Spleen (tissue), 11 donors: ENCODE results near the gene RFX4. TPM values are rescaled to one million over a fixed set of nuclear protein-coding genes. Genes with fewer than 3 reads are reported as not detected.

ENCODE experiments used
- DNase-seq: peaks from one replicate; pipeline ENCODE4 v3.0.0-alpha.2; 2020
- H3K27ac ChIP-seq, 8 donors: fragments of 200-600 bp; sonication (generic) in 7 of 8; 1 replicate in 4 of 8; 2 replicates in 4 of 8; pipeline versions ENCODE4 v1.5.0 to v1.8.0; 2016 to 2021; ENCODE audit warnings: inconsistent platforms in 4 of 8, mild to moderate bottlenecking in 4 of 8, moderate library complexity in 1 of 8
- H3K27me3 ChIP-seq, 7 donors: fragments of 200-600 bp; sonication (generic) in 6 of 7; replicated peaks in 1 of 7; 1 replicate in 4 of 7; 2 replicates in 3 of 7; pipeline versions ENCODE4 v1.5.0 to v1.8.0; 2016 to 2021; ENCODE audit warnings: inconsistent platforms in 3 of 7, mild to moderate bottlenecking in 1 of 7
- H3K36me3 ChIP-seq, 6 donors: fragments of 200-600 bp; sonication (generic) in 5 of 6; 1 replicate in 4 of 6; 2 replicates in 2 of 6; pipeline versions ENCODE4 v1.5.0 to v1.8.0; 2016 to 2021; ENCODE audit warnings: inconsistent platforms in 2 of 6
- H3K4me1 ChIP-seq, 6 donors: fragments of 200-600 bp; sonication (generic) in 5 of 6; 1 replicate in 3 of 6; 2 replicates in 3 of 6; pipeline versions ENCODE4 v1.5.0 to v1.8.0; 2016 to 2021; ENCODE audit warnings: inconsistent platforms in 3 of 6
- H3K4me3 ChIP-seq, 8 donors: fragments of 200-600 bp; sonication (generic) in 7 of 8; 1 replicate in 4 of 8; 2 replicates in 4 of 8; pipeline versions ENCODE4 v1.5.0 to v1.8.0; 2016 to 2021; ENCODE audit warnings: inconsistent platforms in 4 of 8, mild to moderate bottlenecking in 4 of 8, moderate library complexity in 2 of 8
- H3K9me3 ChIP-seq, 8 donors: fragments of 200-600 bp; sonication (generic) in 7 of 8; 1 replicate in 4 of 8; 2 replicates in 4 of 8; pipeline versions ENCODE4 v1.5.0 to v1.8.0; 2016 to 2021; ENCODE audit warnings: inconsistent platforms in 4 of 8
- CTCF ChIP-seq, 11 experiments: fragments of 200-600 bp in 7 of 11; fragments of 450-650 bp in 4 of 11; sonication (generic) in 4 of 11; IDR thresholded peaks in 8 of 11; conservative IDR thresholded peaks in 3 of 11; 1 replicate in 7 of 11; 2 replicates in 4 of 11; pipeline versions ENCODE4 v1.4.0 to v1.8.0; 2016 to 2021; ENCODE audit warnings: antibody characterized with exemption in 11 of 11, inconsistent platforms in 4 of 11, mild to moderate bottlenecking in 1 of 11
- POLR2A ChIP-seq, 3 donors: fragments of 450-650 bp; IDR thresholded peaks; one replicate each; pipeline ENCODE4 v1.5.1; 2017; ENCODE audit warnings: antibody characterized with exemption in 3 of 3, mild to moderate bottlenecking in 1 of 3
- POLR2AphosphoS5 ChIP-seq, 3 donors: sonication (generic); formaldehyde crosslinking; IDR thresholded peaks; one replicate each; pipeline ENCODE4 v1.5.1; 2017; ENCODE audit warnings: antibody characterized with exemption in 3 of 3
- WGBS, 5 donors: extraction: QIAGEN DNeasy Blood & Tissue Kit in 3 of 5; methylation state at CpG; one replicate each; pipeline versions ENCODE4 v1.1.5 to v1.1.7; 2013 to 2018; 5-methylcytosine and 5-hydroxymethylcytosine counted together
- intact Hi-C: fragments of 100-400 bp; cut with DNase I; formaldehyde crosslinking; loops from one replicate; pipeline ENCODE4 v1.15.0; 2023; ENCODE audit warnings: low total_unique reads
- polyA plus RNA-seq, 3 donors: library from polyadenylated mRNA; stranded (reverse); fragments of 200-250 nt; gene quantifications; one replicate each; pipeline ENCODE4 v1.2.1, GENCODE V29; 2013
- total RNA-seq, 7 donors: library from RNA; depleted of rRNA in 3 of 7; stranded (reverse); fragments of >200 nt in 3 of 7; fragmentation: NEBNext Ultra II Directional in 4 of 7; extraction: Animal tissue kit (Norgen Biotek cat#: 25700) in 4 of 7; gene quantifications; one replicate each; pipeline versions ENCODE4 v1.1.0 to v1.2.1, GENCODE V29; 2016 to 2021
- donor health status: healthy with polysubstance abuse.
- donor health status: DM: no; HTN: no; CAD: no; lungs with moderate emphysema.
- donor health status: DM: no; HTN: no; CAD: no.
- donor health status: Bipolar disorder and iron deficiency.
- donor health status: healthy.
- donor health status: DM: no; HTN: no; CAD: no.
- donor health status: DM: yes; HTN: yes; CAD: no.

RFX4 gene
- total and polyA plus RNA-seq, 10 donors = not detected

- DNase-seq = no peak
- Histone ChIP-seq H3K36me3 (no peaks in the 10 kb centered on the region), H3K27me3 (peaks cover 8 to 100% (median 100%) of the 10 kb centered on the region in 7 donors), H3K9me3 (no peaks in the 10 kb centered on the region), H3K4me3 (peak overlapping the region; percentile 1 to 60 (median 24)), H3K27ac (no peak overlapping the region), H3K4me1 (peaks cover 25 to 71% (median 53%) of the 10 kb centered on the region in 6 donors)
- intact Hi-C loops = no loop called here
- TF ChIP-seq CTCF (IDR thresholded peaks at IDR 0.05 in 8 of 11, conservative IDR thresholded peaks at IDR 0.05 in 3 of 11) (no peak), POLR2AphosphoS5 (IDR thresholded peaks at IDR 0.05) (no peak), POLR2A (IDR thresholded peaks at IDR 0.05) (no peak)
- WGBS, 5 donors = 2 to 5% (median 3%) methylated on average over 35 to 60 of the region's 60 CpGs
These were observed 669 bp downstream of the RFX4 start for GRCh38 chr12:106583242-106584103.

GRCh38 chr12:106584104-106585064 is 1.6 kb downstream of the RFX4 start:
- intact Hi-C loops = no loop called here
- TF ChIP-seq POLR2A (IDR thresholded peaks at IDR 0.05) (no peak), POLR2AphosphoS5 (IDR thresholded peaks at IDR 0.05) (no peak), CTCF (IDR thresholded peaks at IDR 0.05 in 8 of 11, conservative IDR thresholded peaks at IDR 0.05 in 3 of 11) (no peak)
- peak overlapping the region in 4 of 8 donors; percentile 1 to 60 (median 30) for H3K4me3 ChIP-seq
- WGBS, 5 donors = 4 to 8% (median 6%) methylated on average over 34 to 41 of the region's 41 CpGs
- H3K27ac ChIP-seq = no peak overlapping the region
- DNase-seq = no peak
- H3K27me3 ChIP-seq = peaks cover 8 to 100% (median 100%) of the 10 kb centered on the region in 7 donors
- H3K9me3 ChIP-seq = no peaks in the 10 kb centered on the region
- H3K4me1 ChIP-seq = peaks cover 25 to 71% (median 53%) of the 10 kb centered on the region in 6 donors
- no peaks in the 10 kb centered on the region for H3K36me3 ChIP-seq

GRCh38 chr12:106585105-106585520 is 2.3 kb downstream of the RFX4 start:
- H3K4me3 ChIP-seq = no peak overlapping the region
- intact Hi-C loops = no loop called here
- TF ChIP-seq POLR2A (IDR thresholded peaks at IDR 0.05) = no peak
- TF ChIP-seq POLR2AphosphoS5 (IDR thresholded peaks at IDR 0.05) = no peak
- no peak for TF ChIP-seq CTCF (IDR thresholded peaks at IDR 0.05 in 8 of 11, conservative IDR thresholded peaks at IDR 0.05 in 3 of 11)
- H3K27me3 ChIP-seq = peaks cover 8 to 100% (median 99%) of the 10 kb centered on the region in 7 donors
- WGBS, 5 donors = 4 to 12% (median 5%) methylated on average over 17 of the region's 17 CpGs
- H3K9me3 ChIP-seq = no peaks in the 10 kb centered on the region
- H3K36me3 ChIP-seq = no peaks in the 10 kb centered on the region
- DNase-seq = no peak
- H3K27ac ChIP-seq = no peak overlapping the region
- peaks cover 25 to 71% (median 53%) of the 10 kb centered on the region in 6 donors for H3K4me1 ChIP-seq
